ENCODE measurements around the gene PTDSS2.
"Not testable (repeated sequence)": the region's sequence is repeated elsewhere in the genome, so short reads cannot be mapped to it uniquely, and the experiment has no call there.

The PTDSS2 gene

GRCh38 chr11:413120-414081 is 36.7 kb upstream of the PTDSS2 start:
- DNase-seq (ENCODE audit: low read depth in 1 of 2, low spot score in 1 of 2) = no peak

GRCh38 chr11:414318-414857 is 35.7 kb upstream of the PTDSS2 start:
- DNase-seq (ENCODE audit: low read depth in 1 of 2, low spot score in 1 of 2) = no peak

- DNase-seq (ENCODE audit: low read depth in 1 of 2, low spot score in 1 of 2) = no peak
Measured at GRCh38 chr11:415640-416041, 34.4 kb upstream of the PTDSS2 start.

- DNase-seq (ENCODE audit: low read depth in 1 of 2, low spot score in 1 of 2) = no peak
Measured at GRCh38 chr11:416051-416756, 33.9 kb upstream of the PTDSS2 start.

GRCh38 chr11:416757-417621 is 33.1 kb upstream of the PTDSS2 start:
- no peak for DNase-seq (ENCODE audit: low read depth in 1 of 2, low spot score in 1 of 2)

GRCh38 chr11:417652-418342 is 32.3 kb upstream of the PTDSS2 start:
- DNase-seq (ENCODE audit: low read depth in 1 of 2, low spot score in 1 of 2) = no peak

GRCh38 chr11:418343-419247 is 31.5 kb upstream of the PTDSS2 start:
- DNase-seq (ENCODE audit: low read depth in 1 of 2, low spot score in 1 of 2) = no peak

GRCh38 chr11:419248-420005 is 30.7 kb upstream of the PTDSS2 start:
- no peak for DNase-seq (ENCODE audit: low read depth in 1 of 2, low spot score in 1 of 2)

- DNase-seq (ENCODE audit: low read depth in 1 of 2, low spot score in 1 of 2) = no peak
Measured at GRCh38 chr11:420054-420910, 29.8 kb upstream of the PTDSS2 start.

- no peak for DNase-seq (ENCODE audit: low read depth in 1 of 2, low spot score in 1 of 2)
Measured at GRCh38 chr11:420911-421321, 29.2 kb upstream of the PTDSS2 start.

GRCh38 chr11:422249-422656 is 27.8 kb upstream of the PTDSS2 start:
- DNase-seq (ENCODE audit: low read depth in 1 of 2, low spot score in 1 of 2) = no peak

- DNase-seq (ENCODE audit: low read depth in 1 of 2, low spot score in 1 of 2) = no peak
Measured at GRCh38 chr11:424232-424631, 25.8 kb upstream of the PTDSS2 start.

GRCh38 chr11:424766-425165 is 25.3 kb upstream of the PTDSS2 start:
- not testable (repeated sequence) for DNase-seq (ENCODE audit: low read depth in 1 of 2, low spot score in 1 of 2)

- DNase-seq (ENCODE audit: low read depth in 1 of 2, low spot score in 1 of 2) = no peak
Measured at GRCh38 chr11:425301-425700, 24.8 kb upstream of the PTDSS2 start.

GRCh38 chr11:426851-427250 is 23.2 kb upstream of the PTDSS2 start:
- no peak for DNase-seq (ENCODE audit: low read depth in 1 of 2, low spot score in 1 of 2)

GRCh38 chr11:428295-428694 is 21.8 kb upstream of the PTDSS2 start:
- DNase-seq (ENCODE audit: low read depth in 1 of 2, low spot score in 1 of 2) = no peak

- no peak for DNase-seq (ENCODE audit: low read depth in 1 of 2, low spot score in 1 of 2)
Measured at GRCh38 chr11:429391-429790, 20.7 kb upstream of the PTDSS2 start.
